ENCODE measurements around the gene ZFP64.

ZFP64 gene

GRCh38 chr20:52102126-52102525 is 89.5 kb downstream of the ZFP64 start:
- Mint-ChIP-seq H3K36me3 (ENCODE audit: low read depth) (no peaks in the 10 kb centered on the region), H3K4me1 (ENCODE audit: low read depth) (peaks cover 38% of the 10 kb centered on the region), H3K27me3 (peaks cover 42% of the 10 kb centered on the region), H3K4me3 (no peak overlapping the region), H3K9me3 (no peaks in the 10 kb centered on the region), H3K27ac (no peak overlapping the region)
- intact Hi-C loops (cut with micrococcal nuclease), result no loop called here

Data from dendritic cell treated with granulocyte-macrophage colony-stimulating factor and Interleukin-4, amounts not matched to agents 40 ng/mL and 50 ng/mL, for 4 days (primary cell).